ENCODE data around the gene LAIR1.
"Not testable (repeated sequence)": the region's sequence is repeated elsewhere in the genome, so short reads cannot be mapped to it uniquely, and the experiment has no call there.

LAIR1 gene

GRCh38 chr19:54376610-54377285, 12.0 kb upstream of the LAIR1 start:
- DNase-seq (ENCODE audit: low read depth in 1 of 2, low spot score in 1 of 2), result no peak

GRCh38 chr19:54375181-54375938, 10.6 kb upstream of the LAIR1 start:
- not testable (repeated sequence) for DNase-seq (ENCODE audit: low read depth in 1 of 2, low spot score in 1 of 2)

GRCh38 chr19:54373781-54374631, 9.3 kb upstream of the LAIR1 start:
- DNase-seq (ENCODE audit: low read depth in 1 of 2, low spot score in 1 of 2), result no peak

- not testable (repeated sequence) for DNase-seq (ENCODE audit: low read depth in 1 of 2, low spot score in 1 of 2)
Observed at GRCh38 chr19:54371453-54371852, 6.7 kb upstream of the LAIR1 start.

- DNase-seq (ENCODE audit: low read depth in 1 of 2, low spot score in 1 of 2), result peak; percentile 24 to 26
Observed at GRCh38 chr19:54370434-54370796, 5.7 kb upstream of the LAIR1 start.

GRCh38 chr19:54369688-54370433, 5.1 kb upstream of the LAIR1 start:
- not testable (repeated sequence) for DNase-seq (ENCODE audit: low read depth in 1 of 2, low spot score in 1 of 2)

GRCh38 chr19:54369082-54369687, 4.5 kb upstream of the LAIR1 start:
- no peak for DNase-seq (ENCODE audit: low read depth in 1 of 2, low spot score in 1 of 2)

- no peak for DNase-seq (ENCODE audit: low read depth in 1 of 2, low spot score in 1 of 2)
Observed at GRCh38 chr19:54366811-54367210, 2.1 kb upstream of the LAIR1 start.

- not testable (repeated sequence) for DNase-seq (ENCODE audit: low read depth in 1 of 2, low spot score in 1 of 2)
Observed at GRCh38 chr19:54365798-54366197, 1.1 kb upstream of the LAIR1 start.

- DNase-seq (ENCODE audit: low read depth in 1 of 2, low spot score in 1 of 2), result not testable (repeated sequence)
Observed at GRCh38 chr19:54361680-54362422, 2.9 kb downstream of the LAIR1 start.

GRCh38 chr19:54359149-54359820, 5.4 kb downstream of the LAIR1 start:
- peak; percentile 44 to 60 for DNase-seq (ENCODE audit: low read depth in 1 of 2, low spot score in 1 of 2)

- DNase-seq (ENCODE audit: low read depth in 1 of 2, low spot score in 1 of 2), result no peak
Observed at GRCh38 chr19:54357381-54357780, 7.3 kb downstream of the LAIR1 start.

- DNase-seq (ENCODE audit: low read depth in 1 of 2, low spot score in 1 of 2), result no peak
Observed at GRCh38 chr19:54356444-54357056, 8.2 kb downstream of the LAIR1 start.

- no peak for DNase-seq (ENCODE audit: low read depth in 1 of 2, low spot score in 1 of 2)
Observed at GRCh38 chr19:54355675-54356074, 9.1 kb downstream of the LAIR1 start.

GRCh38 chr19:54354761-54355160, 10.0 kb downstream of the LAIR1 start:
- no peak for DNase-seq (ENCODE audit: low read depth in 1 of 2, low spot score in 1 of 2)

GRCh38 chr19:54352546-54352945, 12.2 kb downstream of the LAIR1 start:
- DNase-seq (ENCODE audit: low read depth in 1 of 2, low spot score in 1 of 2), result no peak

GRCh38 chr19:54352041-54352440, 12.7 kb downstream of the LAIR1 start:
- DNase-seq (ENCODE audit: low read depth in 1 of 2, low spot score in 1 of 2), result no peak

GRCh38 chr19:54351474-54351873, 13.3 kb downstream of the LAIR1 start:
- DNase-seq (ENCODE audit: low read depth in 1 of 2, low spot score in 1 of 2), result no peak

GRCh38 chr19:54345938-54346386, 18.8 kb downstream of the LAIR1 start:
- no peak for DNase-seq (ENCODE audit: low read depth in 1 of 2, low spot score in 1 of 2)
